Left ventricle myocardium inferior (tissue), 1 donor: ENCODE results near the gene CYTL1. TPM values are rescaled to one million over a fixed set of nuclear protein-coding genes. Genes with fewer than 3 reads are reported as not detected.

Source experiments
- DNase-seq: peaks from one replicate; pipeline ENCODE4 v3.0.0-alpha.2; 2020
- H3K27ac ChIP-seq: fragments of 200-600 bp; replicated peaks from 2 replicates; pipeline ENCODE4 v1.8.0; 2021
- H3K27me3 ChIP-seq: fragments of 200-600 bp; 2 replicates; pipeline ENCODE4 v1.8.0; 2021; ENCODE audit warnings: low read depth
- H3K36me3 ChIP-seq: fragments of 200-600 bp; 2 replicates; pipeline ENCODE4 v1.8.0; 2021
- H3K4me1 ChIP-seq: fragments of 200-600 bp; 2 replicates; pipeline ENCODE4 v1.8.0; 2021
- H3K4me3 ChIP-seq: fragments of 200-600 bp; 2 replicates; pipeline ENCODE4 v1.8.0; 2021; ENCODE audit warnings: mild to moderate bottlenecking, moderate library complexity
- H3K9me3 ChIP-seq: fragments of 200-600 bp; replicated peaks from 2 replicates; pipeline ENCODE4 v1.8.0; 2021
- intact Hi-C: fragments of 100-400 bp; cut with micrococcal nuclease; formaldehyde crosslinking; loops from one replicate; pipeline ENCODE4 v1.11.0; 2022
- total RNA-seq: library from RNA; stranded (reverse); fragmentation: NEBNext Ultra II Directional; extraction: Animal tissue kit (Norgen Biotek cat#: 25700); gene quantifications from one replicate; pipeline ENCODE4 v1.2.1, GENCODE V29; 2021
- TF ChIP-seq, protein P1 (sequence below): fragments of 200-600 bp; IDR thresholded peaks from 2 replicates; pipeline ENCODE4 v1.8.0; 2021; ENCODE audit warnings: antibody characterized with exemption, mild to moderate bottlenecking, borderline replicate concordance
- donor health status: DM: no; HTN: yes; CAD: no; lungs with severe emphysema.

The CYTL1 gene
- total RNA-seq, 1 donor from 2014 or later: 0.47 TPM

DNA sequence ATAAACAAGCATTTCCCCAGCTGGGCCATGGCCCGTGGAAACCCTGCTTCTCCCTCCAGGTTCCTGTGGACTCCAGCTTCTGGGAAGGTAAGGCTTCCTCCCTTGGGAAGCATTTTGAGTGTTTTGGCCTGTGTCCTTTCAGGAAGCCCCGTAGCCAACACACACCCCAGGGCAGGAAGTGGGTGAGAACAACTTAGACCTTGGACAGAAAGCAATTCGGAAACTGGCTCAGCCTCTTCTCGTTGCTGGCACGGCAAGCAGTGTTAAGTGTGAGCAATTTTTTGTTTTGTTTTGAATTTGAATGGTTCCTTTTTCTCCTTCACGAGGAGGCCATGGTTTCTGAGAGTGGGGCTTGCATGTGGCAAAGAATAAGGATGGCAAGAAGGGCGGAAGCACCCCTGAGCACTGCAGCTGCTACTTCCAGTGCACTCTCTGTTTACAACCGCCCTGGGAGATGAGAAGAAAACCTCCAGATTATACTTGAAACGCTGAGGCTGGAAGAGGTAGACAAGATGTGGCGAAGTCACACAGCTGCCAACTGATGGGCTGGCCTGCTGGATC is 14.1 kb upstream of the CYTL1 start:
- intact Hi-C loops: no loop called here
- H3K9me3 ChIP-seq: no peaks in the 10 kb centered on the region
- TF ChIP-seq, protein P1, sequence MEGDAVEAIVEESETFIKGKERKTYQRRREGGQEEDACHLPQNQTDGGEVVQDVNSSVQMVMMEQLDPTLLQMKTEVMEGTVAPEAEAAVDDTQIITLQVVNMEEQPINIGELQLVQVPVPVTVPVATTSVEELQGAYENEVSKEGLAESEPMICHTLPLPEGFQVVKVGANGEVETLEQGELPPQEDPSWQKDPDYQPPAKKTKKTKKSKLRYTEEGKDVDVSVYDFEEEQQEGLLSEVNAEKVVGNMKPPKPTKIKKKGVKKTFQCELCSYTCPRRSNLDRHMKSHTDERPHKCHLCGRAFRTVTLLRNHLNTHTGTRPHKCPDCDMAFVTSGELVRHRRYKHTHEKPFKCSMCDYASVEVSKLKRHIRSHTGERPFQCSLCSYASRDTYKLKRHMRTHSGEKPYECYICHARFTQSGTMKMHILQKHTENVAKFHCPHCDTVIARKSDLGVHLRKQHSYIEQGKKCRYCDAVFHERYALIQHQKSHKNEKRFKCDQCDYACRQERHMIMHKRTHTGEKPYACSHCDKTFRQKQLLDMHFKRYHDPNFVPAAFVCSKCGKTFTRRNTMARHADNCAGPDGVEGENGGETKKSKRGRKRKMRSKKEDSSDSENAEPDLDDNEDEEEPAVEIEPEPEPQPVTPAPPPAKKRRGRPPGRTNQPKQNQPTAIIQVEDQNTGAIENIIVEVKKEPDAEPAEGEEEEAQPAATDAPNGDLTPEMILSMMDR: no peak

GRCh38 chr4:5032813-5033212 is 13.6 kb upstream of the CYTL1 start:
- peak overlapping the region; percentile 59 for H3K27ac ChIP-seq
- H3K4me1 ChIP-seq: peaks cover 23% of the 10 kb centered on the region
- no peak overlapping the region for H3K4me3 ChIP-seq
- H3K9me3 ChIP-seq: no peaks in the 10 kb centered on the region
- TF ChIP-seq, protein P1: no peak
- no peaks in the 10 kb centered on the region for H3K36me3 ChIP-seq
- intact Hi-C loops: no loop called here
- H3K27me3 ChIP-seq: peaks cover 17% of the 10 kb centered on the region
- no peak for DNase-seq

More for the DNA sequence above, 14.1 kb upstream of the CYTL1 start:
- H3K27me3 ChIP-seq: peaks cover 11% of the 10 kb centered on the region
- DNase-seq: peak; percentile 26
- H3K27ac ChIP-seq: peak overlapping the region; percentile 59
- no peaks in the 10 kb centered on the region for H3K36me3 ChIP-seq
- H3K4me3 ChIP-seq: no peak overlapping the region
- H3K4me1 ChIP-seq: peaks cover 23% of the 10 kb centered on the region

GRCh38 chr4:5030927-5031326 is 11.7 kb upstream of the CYTL1 start:
- H3K36me3 ChIP-seq: no peaks in the 10 kb centered on the region
- H3K9me3 ChIP-seq: no peaks in the 10 kb centered on the region
- intact Hi-C loops: no loop called here
- peaks cover 23% of the 10 kb centered on the region for H3K4me1 ChIP-seq
- H3K27me3 ChIP-seq: peaks cover 30% of the 10 kb centered on the region
- H3K4me3 ChIP-seq: no peak overlapping the region
- H3K27ac ChIP-seq: no peak overlapping the region
- TF ChIP-seq, protein P1: no peak
- DNase-seq: no peak

- intact Hi-C loops: no loop called here
- H3K4me1 ChIP-seq: peaks cover 23% of the 10 kb centered on the region
- TF ChIP-seq, protein P1: no peak
- no peaks in the 10 kb centered on the region for H3K9me3 ChIP-seq
- H3K4me3 ChIP-seq: no peak overlapping the region
- peaks cover 38% of the 10 kb centered on the region for H3K27me3 ChIP-seq
- H3K27ac ChIP-seq: no peak overlapping the region
- DNase-seq: no peak
- no peaks in the 10 kb centered on the region for H3K36me3 ChIP-seq
Measured at GRCh38 chr4:5030221-5030620, 11.0 kb upstream of the CYTL1 start.

- H3K4me1 ChIP-seq: peaks cover 18% of the 10 kb centered on the region
- H3K9me3 ChIP-seq: no peaks in the 10 kb centered on the region
- no peaks in the 10 kb centered on the region for H3K36me3 ChIP-seq
- H3K27me3 ChIP-seq: peaks cover 45% of the 10 kb centered on the region
- no peak overlapping the region for H3K27ac ChIP-seq
- no peak overlapping the region for H3K4me3 ChIP-seq
- TF ChIP-seq, protein P1: no peak
- intact Hi-C loops: no loop called here
- no peak for DNase-seq
Measured at GRCh38 chr4:5029447-5029846, 10.2 kb upstream of the CYTL1 start.
